Measurements from ENCODE around the gene DPP3. TPM values are rescaled to one million over a fixed set of nuclear protein-coding genes. Genes with fewer than 3 reads are reported as not detected.
A peak's percentile ranks its signal among the peaks of the same experiment; 100 is the strongest.
"Not testable (repeated sequence)": the region's sequence is repeated elsewhere in the genome, so short reads cannot be mapped to it uniquely, and the experiment has no call there.

DPP3 gene
- 13.6 TPM for total RNA-seq
- long read RNA-seq, transcript DPP3-209 (18 exons, 2,974 nt) = major isoform, 9 of 29 reads
- long read RNA-seq, transcript DPP3-211 (18 exons, 3,078 nt) = minor isoform, 8 of 29 reads
- long read RNA-seq, partial matches to known transcripts = 4 of 29 reads
- long read RNA-seq, other reads (novel, unspliced or antisense) = 8 of 29 reads

- DNase-seq = peak; percentile 98
- H3K4me3 ChIP-seq = peak within 1 kb of the TSS; percentile 78
- peak within 1 kb of the TSS; percentile 92 for H3K27ac ChIP-seq (replicated peaks)
- TF ChIP-seq CTCF (IDR thresholded peaks at IDR 0.05; ENCODE audit: borderline replicate concordance) = no peak
- no peaks in the 10 kb centered on the region for H3K27me3 ChIP-seq (ENCODE audit: low read depth)
- peaks cover 25% of the 10 kb centered on the region for H3K4me1 ChIP-seq
- intact Hi-C loops (cut with micrococcal nuclease) = no loop called here
- H3K9me3 ChIP-seq (replicated peaks) = no peaks in the 10 kb centered on the region
- peaks cover 8% of the 10 kb centered on the region for H3K36me3 ChIP-seq
Measured at GRCh38 chr11:66480117-66480938, at the start of gene DPP3. DPP3 (plus strand) TSS chr11:66480434; CDS start chr11:66482201, 1,767 bp downstream.

GRCh38 chr11:66431287-66431686 lies 48.9 kb upstream of the DPP3 start:
- intact Hi-C loops (cut with micrococcal nuclease); H3K27me3 ChIP-seq (ENCODE audit: low read depth); DNase-seq; H3K4me1 ChIP-seq; H3K27ac ChIP-seq (replicated peaks); H3K9me3 ChIP-seq (replicated peaks); H3K4me3 ChIP-seq: not testable (repeated sequence)
- H3K36me3 ChIP-seq = peaks cover 31% of the 10 kb centered on the region

GRCh38 chr11:66431871-66432329 lies 48.3 kb upstream of the DPP3 start:
- intact Hi-C loops (cut with micrococcal nuclease); DNase-seq; H3K4me1 ChIP-seq: not testable (repeated sequence)

GRCh38 chr11:66432597-66432996 lies 47.6 kb upstream of the DPP3 start:
- no peak for TF ChIP-seq CTCF (IDR thresholded peaks at IDR 0.05; ENCODE audit: borderline replicate concordance)
- no peak overlapping the region for H3K4me3 ChIP-seq
- peaks cover 5% of the 10 kb centered on the region for H3K4me1 ChIP-seq
- intact Hi-C loops (cut with micrococcal nuclease) = no loop called here
- H3K9me3 ChIP-seq (replicated peaks) = no peaks in the 10 kb centered on the region
- no peaks in the 10 kb centered on the region for H3K27me3 ChIP-seq (ENCODE audit: low read depth)
- DNase-seq = no peak
- no peak overlapping the region for H3K27ac ChIP-seq (replicated peaks)
- peaks cover 41% of the 10 kb centered on the region for H3K36me3 ChIP-seq

More at GRCh38 chr11:66431871-66432329, 48.3 kb upstream of the DPP3 start:
- peaks cover 38% of the 10 kb centered on the region for H3K36me3 ChIP-seq
- H3K9me3 ChIP-seq (replicated peaks); H3K27me3 ChIP-seq (ENCODE audit: low read depth); H3K4me3 ChIP-seq; H3K27ac ChIP-seq (replicated peaks): not testable (repeated sequence)

- intact Hi-C loops (cut with micrococcal nuclease) = no loop called here
- peaks cover 15% of the 10 kb centered on the region for H3K4me1 ChIP-seq
- H3K4me3 ChIP-seq = peak overlapping the region; percentile 86
- H3K27me3 ChIP-seq (ENCODE audit: low read depth) = no peaks in the 10 kb centered on the region
- peaks cover 7% of the 10 kb centered on the region for H3K9me3 ChIP-seq (replicated peaks)
- no peak for DNase-seq
- peak overlapping the region; percentile 90 for H3K27ac ChIP-seq (replicated peaks)
- no peak for TF ChIP-seq CTCF (IDR thresholded peaks at IDR 0.05; ENCODE audit: borderline replicate concordance)
- peaks cover 35% of the 10 kb centered on the region for H3K36me3 ChIP-seq
Measured at GRCh38 chr11:66437979-66438503, 42.2 kb upstream of the DPP3 start.

GRCh38 chr11:66438504-66439466 lies 41.4 kb upstream of the DPP3 start, which contains the start of gene MRPL11:
MRPL11 (minus strand) TSS chr11:66438848; CDS start chr11:66438754, 94 bp downstream.
- intact Hi-C loops (cut with micrococcal nuclease) = no loop called here
- H3K4me3 ChIP-seq = peak within 1 kb of the TSS; percentile 86
- peak; percentile 71 for TF ChIP-seq CTCF (IDR thresholded peaks at IDR 0.05; ENCODE audit: borderline replicate concordance)
- H3K27ac ChIP-seq (replicated peaks) = peak within 1 kb of the TSS; percentile 90
- peak; percentile 88 for DNase-seq
- H3K36me3 ChIP-seq = peaks cover 28% of the 10 kb centered on the region
- H3K9me3 ChIP-seq (replicated peaks) = peaks cover 14% of the 10 kb centered on the region
- peaks cover 15% of the 10 kb centered on the region for H3K4me1 ChIP-seq
- no peaks in the 10 kb centered on the region for H3K27me3 ChIP-seq (ENCODE audit: low read depth)

GRCh38 chr11:66440101-66440939 lies 39.9 kb upstream of the DPP3 start:
- H3K4me3 ChIP-seq; H3K27ac ChIP-seq (replicated peaks); H3K27me3 ChIP-seq (ENCODE audit: low read depth); DNase-seq; intact Hi-C loops (cut with micrococcal nuclease): not testable (repeated sequence)
- peaks cover 15% of the 10 kb centered on the region for H3K4me1 ChIP-seq
- peaks cover 20% of the 10 kb centered on the region for H3K9me3 ChIP-seq (replicated peaks)
- H3K36me3 ChIP-seq = peaks cover 19% of the 10 kb centered on the region

GRCh38 chr11:66440940-66441282 lies 39.3 kb upstream of the DPP3 start:
- Histone ChIP-seq H3K36me3 (peaks cover 13% of the 10 kb centered on the region), H3K4me1 (peaks cover 15% of the 10 kb centered on the region), H3K9me3 (replicated peaks) (peaks cover 20% of the 10 kb centered on the region)
- H3K27me3 ChIP-seq (ENCODE audit: low read depth); DNase-seq; H3K4me3 ChIP-seq; intact Hi-C loops (cut with micrococcal nuclease); H3K27ac ChIP-seq (replicated peaks): not testable (repeated sequence)

Measured in left ventricle myocardium inferior (tissue), 1 donor.